ENCODE data around the gene LIMS1. TPM values are rescaled to one million over a fixed set of nuclear protein-coding genes. Genes with fewer than 3 reads are reported as not detected.

The LIMS1 gene
- total and polyA plus RNA-seq, 2 of the 13 experiments (the other 11 are each of a cell fraction or from before 2014, with no cell fraction given): 38.3 to 49.6 TPM

GRCh38 chr2:108634576-108635160, 100.4 kb downstream of the LIMS1 start (continued):
- TF ChIP-seq, protein P1, sequence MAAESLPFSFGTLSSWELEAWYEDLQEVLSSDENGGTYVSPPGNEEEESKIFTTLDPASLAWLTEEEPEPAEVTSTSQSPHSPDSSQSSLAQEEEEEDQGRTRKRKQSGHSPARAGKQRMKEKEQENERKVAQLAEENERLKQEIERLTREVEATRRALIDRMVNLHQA (CRISPR knock-in tag; IDR thresholded peaks at IDR 0.05): no peak

DNA sequence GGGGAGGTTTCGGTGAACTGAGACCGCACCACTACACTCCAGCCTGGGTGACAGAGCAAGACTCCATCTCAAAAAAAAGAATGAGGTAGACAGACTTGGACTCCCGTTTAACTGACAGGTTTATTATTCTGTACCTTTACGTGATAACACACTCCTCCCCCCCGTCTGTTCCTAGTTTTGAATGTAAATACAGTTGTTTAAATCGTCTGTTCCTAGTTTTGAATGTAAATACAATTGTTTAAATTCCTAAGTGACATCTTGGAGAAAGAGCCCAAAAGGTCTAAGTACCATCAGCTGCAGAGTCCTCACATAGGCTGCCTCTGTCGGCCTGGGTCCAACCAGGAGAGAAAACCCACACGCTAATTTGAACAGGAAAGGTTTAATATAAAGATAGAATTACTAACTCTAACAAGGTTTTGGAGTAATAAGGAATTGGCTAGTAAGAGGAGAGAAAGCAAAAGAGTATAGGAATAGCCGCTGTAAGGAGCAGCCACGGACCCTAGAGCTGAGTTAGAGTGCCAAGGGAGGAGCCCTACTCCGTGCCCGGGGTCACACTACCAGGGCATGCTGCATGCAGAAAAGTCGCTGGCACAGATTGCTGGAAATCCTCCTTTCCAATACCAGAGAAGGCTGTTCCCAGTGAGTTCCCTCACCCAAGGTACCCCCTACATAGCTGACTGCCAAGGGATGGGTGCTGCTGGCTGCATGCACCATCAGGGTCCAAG, 101.5 kb downstream of the LIMS1 start:
- peaks cover 47% of the 10 kb centered on the region for H3K4me1 ChIP-seq (ENCODE audit: insufficient read depth, low read length)
- no TSS peak for BruUV-seq (replicated peaks)
- ATAC-seq (peak; percentile 64), FAIRE-seq (peak; percentile 21), DNase-seq (ENCODE audit: low spot score) (no peak)
- H4K20me1 ChIP-seq (ENCODE audit: insufficient read depth, low read length): peaks cover 16% of the 10 kb centered on the region
- POLR2A ChIA-PET: interaction anchor here (0.9 to 1.2 kb wide), 3 partner anchors 12 to 103 kb away, joined by 3 to 7 read pairs (median 5); no protein-coding TSS in a partner anchor
- H3K4me2 ChIP-seq (ENCODE audit: low read depth, low read length): peak overlapping the region; percentile 33; the same call in 1 of the 2 replicates
- intact Hi-C loops (cut with micrococcal nuclease; ENCODE audit: unreplicated experiment) (loop anchor here (2.0 to 5.0 kb wide), 4 partner anchors 29 to 283 kb away; no protein-coding TSS in a partner anchor), in situ Hi-C loops (cut with HindIII; ENCODE audit: extremely low pct_ligation_motif_present, low pct_unique_long_range_greater_than_20kb) (no loop called here)
- H3K27ac ChIP-seq (ENCODE audit: extremely low read length, insufficient read depth, low read length): no peak overlapping the region
- no peak overlapping the region for H3K9ac ChIP-seq (ENCODE audit: insufficient read depth, low read depth, low read length)
- no peak overlapping the region; a peak in 1 of 6 replicates for H3K4me3 ChIP-seq (replicated peaks in 1 of 3; ENCODE audit: insufficient read depth in 1 of 3, low read depth in 2 of 3, low read length in 3 of 3)
- 75% methylated on average over 12 of the region's 13 CpGs for WGBS (ENCODE audit: low lambda C conversion rate)
- H3K9me3 ChIP-seq (ENCODE audit: low read length): no peaks in the 10 kb centered on the region
- peaks cover 33% of the 10 kb centered on the region for H3K79me2 ChIP-seq (ENCODE audit: insufficient read depth, low read length)
- no peaks in the 10 kb centered on the region for H3K36me3 ChIP-seq (replicated peaks in 1 of 2; ENCODE audit: control insufficient read depth in 1 of 2, insufficient read depth in 2 of 2, low read length in 2 of 2)
- CTCF ChIA-PET (ENCODE audit: low intra/inter-chr PET ratio, low total read pairs): interaction anchor here (1.9 kb wide), 1 partner anchor 286 kb away, joined by 9 read pairs; no protein-coding TSS in a partner anchor
- H2AFZ ChIP-seq (ENCODE audit: low read length): no peak overlapping the region
- H3K27me3 ChIP-seq (ENCODE audit: control insufficient read depth in 1 of 2, insufficient read depth in 2 of 2, low read length in 2 of 2): no peaks in the 10 kb centered on the region
- TF ChIP-seq FOXO4 (CRISPR knock-in tag; conservative IDR thresholded peaks at IDR 0.05): 0 out of 2 replicates have a peak, but pooled peaks have one; percentile 29
- no peak for TF ChIP-seq ZNF362 (CRISPR knock-in tag; IDR thresholded peaks at IDR 0.05; ENCODE audit: borderline replicate concordance)
- no peak for TF ChIP-seq ZNF333 (CRISPR knock-in tag; IDR thresholded peaks at IDR 0.05; ENCODE audit: borderline replicate concordance)
- no peak for TF ChIP-seq GZF1 (CRISPR knock-in tag; IDR thresholded peaks at IDR 0.05)
- TF ChIP-seq NFYC (CRISPR knock-in tag; IDR thresholded peaks at IDR 0.05): no peak
- 0 out of 2 replicates have a peak, but pooled peaks have one; percentile 25 for TF ChIP-seq ARID4A (CRISPR knock-in tag; IDR thresholded peaks at IDR 0.05; ENCODE audit: borderline replicate concordance)
- TF ChIP-seq, protein P2, sequence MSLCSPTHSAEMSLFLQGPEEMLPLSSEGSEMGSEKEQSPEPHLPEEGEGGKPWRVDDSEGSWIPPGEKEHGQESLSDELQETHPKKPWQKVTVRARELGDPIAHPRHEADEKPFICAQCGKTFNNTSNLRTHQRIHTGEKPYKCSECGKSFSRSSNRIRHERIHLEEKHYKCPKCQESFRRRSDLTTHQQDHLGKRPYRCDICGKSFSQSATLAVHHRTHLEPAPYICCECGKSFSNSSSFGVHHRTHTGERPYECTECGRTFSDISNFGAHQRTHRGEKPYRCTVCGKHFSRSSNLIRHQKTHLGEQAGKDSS (CRISPR knock-in tag; IDR thresholded peaks at IDR 0.05; ENCODE audit: borderline replicate concordance, low read depth): 0 out of 2 replicates have a peak, but pooled peaks have one; percentile 36
- TF ChIP-seq, protein P3, sequence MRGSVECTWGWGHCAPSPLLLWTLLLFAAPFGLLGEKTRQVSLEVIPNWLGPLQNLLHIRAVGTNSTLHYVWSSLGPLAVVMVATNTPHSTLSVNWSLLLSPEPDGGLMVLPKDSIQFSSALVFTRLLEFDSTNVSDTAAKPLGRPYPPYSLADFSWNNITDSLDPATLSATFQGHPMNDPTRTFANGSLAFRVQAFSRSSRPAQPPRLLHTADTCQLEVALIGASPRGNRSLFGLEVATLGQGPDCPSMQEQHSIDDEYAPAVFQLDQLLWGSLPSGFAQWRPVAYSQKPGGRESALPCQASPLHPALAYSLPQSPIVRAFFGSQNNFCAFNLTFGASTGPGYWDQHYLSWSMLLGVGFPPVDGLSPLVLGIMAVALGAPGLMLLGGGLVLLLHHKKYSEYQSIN (CRISPR knock-in tag; IDR thresholded peaks at IDR 0.05; ENCODE audit: borderline replicate concordance): no peak
